ENCODE data around the gene RAX2. TPM values are rescaled to one million over a fixed set of nuclear protein-coding genes. Genes with fewer than 3 reads are reported as not detected.

The RAX2 gene
- not detected for total RNA-seq
- long read RNA-seq, result 0 reads

GRCh38 chr19:3771906-3772455, at the start of gene RAX2:
RAX2 (minus strand) TSS chr19:3772228; CDS start chr19:3771742, 486 bp downstream.
- Histone ChIP-seq H3K9me3 (no peaks in the 10 kb centered on the region), H3K4me1 (no peaks in the 10 kb centered on the region), H3K27me3 (ENCODE audit: low read depth) (no peaks in the 10 kb centered on the region), H3K4me3 (no peak within 1 kb of the TSS), H3K27ac (no peak within 1 kb of the TSS), H3K36me3 (peaks cover 26% of the 10 kb centered on the region)
- DNase-seq, result no peak
- intact Hi-C loops (cut with DNase I), result no loop called here
- no peak for TF ChIP-seq CTCF (IDR thresholded peaks at IDR 0.05)
- no peak for ATAC-seq

DNA sequence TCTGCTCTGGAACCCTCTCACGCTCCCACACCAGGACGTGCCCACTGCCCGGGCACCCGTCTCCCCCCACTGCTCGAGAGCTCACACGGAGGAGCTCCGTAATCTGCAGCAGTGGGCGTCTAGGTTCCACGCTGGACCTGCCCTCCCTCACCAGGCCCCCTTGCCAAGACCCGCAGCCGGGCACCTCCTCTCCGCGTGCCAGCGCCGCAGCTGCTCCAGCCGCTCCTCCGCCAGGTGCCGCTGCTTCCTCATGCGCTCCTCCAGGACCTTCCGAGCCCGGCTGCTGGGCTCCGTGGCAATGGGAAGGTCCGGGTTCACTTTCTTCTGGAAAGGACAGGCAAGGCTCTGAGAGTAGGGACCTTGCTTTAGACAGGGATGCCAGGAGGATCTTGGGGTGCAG, 49.1 kb upstream of the RAX2 start:
- TF ChIP-seq CTCF (IDR thresholded peaks at IDR 0.05), result no peak
- no peak overlapping the region for H3K27ac ChIP-seq
- ATAC-seq, result no peak
- DNase-seq, result no peak
- no peaks in the 10 kb centered on the region for H3K36me3 ChIP-seq
- no peak overlapping the region for H3K4me3 ChIP-seq
- peaks cover 13% of the 10 kb centered on the region for H3K4me1 ChIP-seq
- H3K27me3 ChIP-seq (ENCODE audit: low read depth), result peaks cover 6% of the 10 kb centered on the region
- intact Hi-C loops (cut with DNase I), result no loop called here
- H3K9me3 ChIP-seq, result no peaks in the 10 kb centered on the region

DNA sequence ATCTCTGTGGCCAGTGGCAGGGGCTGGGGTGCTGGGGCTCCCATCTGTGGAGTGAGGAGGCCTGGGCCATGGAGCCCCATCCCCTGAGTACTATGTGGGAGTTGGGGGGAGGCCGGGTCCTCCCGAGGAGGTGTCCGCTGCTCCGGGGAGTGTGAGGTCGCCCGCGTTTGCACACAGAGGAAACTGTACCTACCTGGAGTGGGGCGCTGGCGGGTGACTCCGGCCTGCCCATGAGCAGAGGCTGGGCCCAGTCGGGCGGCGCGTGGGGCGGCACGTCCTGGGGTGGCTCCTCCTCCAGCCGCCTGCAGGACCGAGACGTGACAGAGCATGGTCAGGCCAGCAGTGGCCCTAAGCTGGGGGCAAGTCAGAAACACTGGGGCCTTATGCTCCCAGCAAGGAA, 48.0 kb upstream of the RAX2 start:
- no peak overlapping the region for H3K27ac ChIP-seq
- peaks cover 13% of the 10 kb centered on the region for H3K4me1 ChIP-seq
- no peaks in the 10 kb centered on the region for H3K36me3 ChIP-seq
- DNase-seq (no peak), ATAC-seq (no peak)
- peaks cover 6% of the 10 kb centered on the region for H3K27me3 ChIP-seq (ENCODE audit: low read depth)
- H3K4me3 ChIP-seq, result no peak overlapping the region
- intact Hi-C loops (cut with DNase I), result no loop called here
- no peak for TF ChIP-seq CTCF (IDR thresholded peaks at IDR 0.05)
- H3K9me3 ChIP-seq, result no peaks in the 10 kb centered on the region

GRCh38 chr19:3818918-3819317, 46.9 kb upstream of the RAX2 start:
- no peaks in the 10 kb centered on the region for H3K9me3 ChIP-seq
- ATAC-seq, result peak in 1 of 2 donors; percentile 5

DNA sequence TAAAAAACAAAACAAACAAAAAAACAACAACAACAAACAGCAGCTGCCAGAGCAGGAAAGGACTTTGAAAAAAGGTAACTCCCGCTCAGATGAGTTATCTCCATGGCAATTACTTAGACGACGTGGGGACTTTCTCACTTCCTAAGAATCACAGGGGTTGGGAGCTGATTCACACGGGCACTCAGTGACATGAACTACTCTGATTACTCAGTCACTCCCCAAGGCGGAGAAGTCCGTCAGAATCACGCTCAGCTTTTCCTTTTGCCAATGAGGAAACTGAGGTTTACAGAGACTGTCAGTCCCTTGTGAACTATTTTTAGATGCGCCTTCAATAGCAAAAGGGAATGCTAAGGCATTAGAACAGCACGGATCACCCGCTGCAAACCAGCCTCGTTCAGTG, 46.4 kb upstream of the RAX2 start:
- H3K36me3 ChIP-seq, result no peaks in the 10 kb centered on the region
- peak overlapping the region; percentile 56 for H3K27ac ChIP-seq
- intact Hi-C loops (cut with DNase I), result no loop called here
- peak overlapping the region; percentile 2 for H3K4me3 ChIP-seq
- no peaks in the 10 kb centered on the region for H3K9me3 ChIP-seq
- no peak for DNase-seq
- peak; percentile 6 to 7 for ATAC-seq
- peaks cover 24% of the 10 kb centered on the region for H3K4me1 ChIP-seq
- peaks cover 6% of the 10 kb centered on the region for H3K27me3 ChIP-seq (ENCODE audit: low read depth)
- TF ChIP-seq CTCF (IDR thresholded peaks at IDR 0.05), result no peak

More at GRCh38 chr19:3818918-3819317, 46.9 kb upstream of the RAX2 start:
- H3K4me3 ChIP-seq, result peak overlapping the region; percentile 2
- intact Hi-C loops (cut with DNase I), result no loop called here
- H3K27ac ChIP-seq, result peak overlapping the region; percentile 56
- H3K27me3 ChIP-seq (ENCODE audit: low read depth), result peaks cover 6% of the 10 kb centered on the region
- no peaks in the 10 kb centered on the region for H3K36me3 ChIP-seq
- DNase-seq, result no peak
- TF ChIP-seq CTCF (IDR thresholded peaks at IDR 0.05), result no peak
- peaks cover 20% of the 10 kb centered on the region for H3K4me1 ChIP-seq

All from lower lobe of right lung (tissue), 2 donors.